NT2/D1 (cell line): ENCODE measurements around the gene ATP1A1.

ENCODE experiments used
- YY1 ChIP-seq: IDR thresholded peaks from 2 replicates; pipeline ENCODE4 v1.6.1; 2011; ENCODE audit not compliant: insufficient read length, insufficient read depth
- ZNF274 ChIP-seq: IDR thresholded peaks from 2 replicates; pipeline ENCODE4 v1.6.1; 2011; ENCODE audit warnings: mild to moderate bottlenecking, low read depth, low read length

- no peak for TF ChIP-seq ZNF274
- TF ChIP-seq YY1: no peak
These were observed 13.2 kb upstream of the ATP1A1 start for GRCh38 chr1:116359871-116360270.
